ENCODE measurements around the gene GGT5. TPM values are rescaled to one million over a fixed set of nuclear protein-coding genes. Genes with fewer than 3 reads are reported as not detected.
A peak's percentile ranks its signal among the peaks of the same experiment; 100 is the strongest.
"Not testable (repeated sequence)": the region's sequence is repeated elsewhere in the genome, so short reads cannot be mapped to it uniquely, and the experiment has no call there.

GGT5 gene
- total RNA-seq, 2 donors from 2014 or later, result 24.9 to 41.2 TPM

DNA sequence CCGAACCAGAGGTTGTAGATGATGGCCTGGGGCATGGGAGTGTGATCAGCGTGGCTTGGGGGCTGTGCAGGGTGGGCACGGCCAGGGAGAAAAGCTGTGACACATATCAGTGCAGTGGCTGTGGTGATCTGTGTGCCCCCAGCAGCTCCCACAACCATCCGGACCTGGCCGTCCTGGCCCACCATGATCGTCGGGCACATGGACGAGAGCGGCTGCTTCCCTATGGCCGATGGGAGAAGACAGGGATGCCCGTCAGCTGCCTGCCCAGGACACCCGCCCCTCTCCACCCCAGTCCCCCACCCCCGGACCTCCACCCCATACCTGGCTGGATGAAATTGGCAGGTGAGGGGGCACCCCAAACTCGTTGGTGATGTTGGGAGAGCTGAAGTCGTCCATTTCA is 3.7 kb upstream of the GGT5 start:
- intact Hi-C loops (cut with DNase I), result loop anchor here (5.0 kb wide), 1 partner anchor 61 kb away; no protein-coding TSS in a partner anchor
- H3K9me3 ChIP-seq; H3K4me3 ChIP-seq; H3K4me1 ChIP-seq; H3K27me3 ChIP-seq; DNase-seq; ATAC-seq; H3K36me3 ChIP-seq (replicated peaks in 1 of 2; ENCODE audit: insufficient read depth in 1 of 2, low read depth in 2 of 2); H3K27ac ChIP-seq: not testable (repeated sequence)
- 83 to 95% methylated on average over 8 to 13 of the region's 15 CpGs for WGBS, 2 donors

DNA sequence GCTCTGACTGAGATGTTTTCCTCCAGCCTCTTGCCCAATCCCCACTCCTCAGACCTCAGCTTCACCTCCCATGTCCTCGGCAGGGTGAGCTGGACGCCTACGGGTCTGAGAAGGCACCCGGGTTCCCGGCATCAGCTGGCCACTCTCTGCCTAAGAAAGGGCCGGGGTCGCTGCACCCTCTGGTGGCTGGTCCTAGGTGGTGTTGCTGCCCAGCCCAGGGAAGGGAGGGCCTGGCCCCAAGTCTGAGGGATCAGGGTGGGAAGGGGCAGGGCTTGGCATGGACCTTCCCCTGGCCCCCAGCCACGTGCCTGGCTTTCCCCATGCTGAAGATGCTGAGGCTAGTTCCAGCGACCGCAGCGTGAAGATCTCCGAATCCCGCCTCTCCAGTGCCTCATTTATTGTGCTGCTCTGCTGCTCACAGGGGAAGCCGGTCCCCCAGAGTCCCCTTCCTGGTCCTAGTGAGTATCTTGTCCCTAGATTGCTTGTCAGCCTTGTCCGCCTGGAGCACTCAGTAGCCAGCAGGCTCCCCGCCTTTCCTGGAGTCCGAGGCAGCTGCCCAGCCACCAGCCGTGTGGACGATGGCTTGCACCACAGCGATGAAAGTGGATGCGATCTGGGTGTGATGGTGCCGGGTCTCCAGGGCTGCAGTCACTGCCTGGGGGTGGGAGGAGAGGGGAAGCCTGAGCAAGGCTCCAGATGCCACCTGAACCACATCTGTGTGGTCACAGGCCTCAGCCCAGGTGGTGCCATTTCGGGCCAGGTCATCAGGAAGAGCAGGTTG is 2.9 kb upstream of the GGT5 start:
- TF ChIP-seq, protein P1, sequence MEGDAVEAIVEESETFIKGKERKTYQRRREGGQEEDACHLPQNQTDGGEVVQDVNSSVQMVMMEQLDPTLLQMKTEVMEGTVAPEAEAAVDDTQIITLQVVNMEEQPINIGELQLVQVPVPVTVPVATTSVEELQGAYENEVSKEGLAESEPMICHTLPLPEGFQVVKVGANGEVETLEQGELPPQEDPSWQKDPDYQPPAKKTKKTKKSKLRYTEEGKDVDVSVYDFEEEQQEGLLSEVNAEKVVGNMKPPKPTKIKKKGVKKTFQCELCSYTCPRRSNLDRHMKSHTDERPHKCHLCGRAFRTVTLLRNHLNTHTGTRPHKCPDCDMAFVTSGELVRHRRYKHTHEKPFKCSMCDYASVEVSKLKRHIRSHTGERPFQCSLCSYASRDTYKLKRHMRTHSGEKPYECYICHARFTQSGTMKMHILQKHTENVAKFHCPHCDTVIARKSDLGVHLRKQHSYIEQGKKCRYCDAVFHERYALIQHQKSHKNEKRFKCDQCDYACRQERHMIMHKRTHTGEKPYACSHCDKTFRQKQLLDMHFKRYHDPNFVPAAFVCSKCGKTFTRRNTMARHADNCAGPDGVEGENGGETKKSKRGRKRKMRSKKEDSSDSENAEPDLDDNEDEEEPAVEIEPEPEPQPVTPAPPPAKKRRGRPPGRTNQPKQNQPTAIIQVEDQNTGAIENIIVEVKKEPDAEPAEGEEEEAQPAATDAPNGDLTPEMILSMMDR (IDR thresholded peaks at IDR 0.05), result peak; percentile 70 to 97 (median 89)
- no peak for TF ChIP-seq POLR2A (IDR thresholded peaks at IDR 0.05)
- WGBS, 2 donors, result 39% methylated on average over 21 of the region's 23 CpGs; no CpG with 5 or more reads in 1 of the 2 donors
- intact Hi-C loops (cut with DNase I), result loop anchor here (5.0 kb wide), 1 partner anchor 60 kb away; no protein-coding TSS in a partner anchor
- peak; percentile 83 to 91 (median 86) for DNase-seq
- no peaks in the 10 kb centered on the region for H3K9me3 ChIP-seq
- peaks cover 15% of the 10 kb centered on the region for H3K4me1 ChIP-seq
- H3K36me3 ChIP-seq (replicated peaks in 1 of 2; ENCODE audit: insufficient read depth in 1 of 2, low read depth in 2 of 2), result no peaks in the 10 kb centered on the region
- H3K27ac ChIP-seq, result peak overlapping the region in 3 of 4 donors; percentile 32 to 62 (median 62)
- peak; percentile 99 for ATAC-seq
- H3K4me3 ChIP-seq, result no peak overlapping the region
- no peaks in the 10 kb centered on the region for H3K27me3 ChIP-seq

DNA sequence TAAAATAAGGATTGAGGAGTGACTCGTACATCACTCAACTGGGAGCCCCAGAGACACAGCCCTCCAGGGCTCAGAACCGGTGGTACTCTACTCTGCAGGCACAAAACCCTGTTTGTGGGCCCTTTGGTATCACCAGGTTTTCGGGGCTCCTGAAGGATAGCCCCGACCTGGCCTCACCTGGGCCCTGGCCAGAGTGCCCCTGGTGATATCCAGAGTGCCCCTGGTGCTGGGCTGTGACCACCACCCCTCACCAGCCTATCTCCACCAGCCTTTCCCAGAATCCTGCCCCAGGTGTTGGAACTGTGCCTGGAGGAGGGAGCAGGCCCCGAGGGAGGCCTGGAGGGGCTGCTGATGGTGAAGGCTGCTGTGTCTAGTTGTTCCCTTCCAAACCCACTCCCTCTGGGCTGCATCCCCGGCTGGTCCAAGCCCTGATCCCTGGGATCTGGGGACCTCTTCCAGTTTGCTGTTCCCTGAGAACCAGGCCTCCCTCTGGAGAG is 2.2 kb upstream of the GGT5 start:
- H3K27ac ChIP-seq, result peak overlapping the region in 3 of 4 donors; percentile 32 to 62 (median 62)
- 59 to 71% methylated on average over 6 of the region's 6 CpGs for WGBS, 2 donors
- no peak for DNase-seq
- no peak for TF ChIP-seq POLR2A (IDR thresholded peaks at IDR 0.05)
- TF ChIP-seq, protein P1 (IDR thresholded peaks at IDR 0.05), result no peak
- no peaks in the 10 kb centered on the region for H3K27me3 ChIP-seq
- no peaks in the 10 kb centered on the region for H3K36me3 ChIP-seq (replicated peaks in 1 of 2; ENCODE audit: insufficient read depth in 1 of 2, low read depth in 2 of 2)
- no peak for ATAC-seq
- intact Hi-C loops (cut with DNase I), result loop anchor here (5.0 kb wide), 1 partner anchor 60 kb away; no protein-coding TSS in a partner anchor
- no peak overlapping the region for H3K4me3 ChIP-seq
- H3K4me1 ChIP-seq, result peaks cover 15% of the 10 kb centered on the region
- no peaks in the 10 kb centered on the region for H3K9me3 ChIP-seq

DNA sequence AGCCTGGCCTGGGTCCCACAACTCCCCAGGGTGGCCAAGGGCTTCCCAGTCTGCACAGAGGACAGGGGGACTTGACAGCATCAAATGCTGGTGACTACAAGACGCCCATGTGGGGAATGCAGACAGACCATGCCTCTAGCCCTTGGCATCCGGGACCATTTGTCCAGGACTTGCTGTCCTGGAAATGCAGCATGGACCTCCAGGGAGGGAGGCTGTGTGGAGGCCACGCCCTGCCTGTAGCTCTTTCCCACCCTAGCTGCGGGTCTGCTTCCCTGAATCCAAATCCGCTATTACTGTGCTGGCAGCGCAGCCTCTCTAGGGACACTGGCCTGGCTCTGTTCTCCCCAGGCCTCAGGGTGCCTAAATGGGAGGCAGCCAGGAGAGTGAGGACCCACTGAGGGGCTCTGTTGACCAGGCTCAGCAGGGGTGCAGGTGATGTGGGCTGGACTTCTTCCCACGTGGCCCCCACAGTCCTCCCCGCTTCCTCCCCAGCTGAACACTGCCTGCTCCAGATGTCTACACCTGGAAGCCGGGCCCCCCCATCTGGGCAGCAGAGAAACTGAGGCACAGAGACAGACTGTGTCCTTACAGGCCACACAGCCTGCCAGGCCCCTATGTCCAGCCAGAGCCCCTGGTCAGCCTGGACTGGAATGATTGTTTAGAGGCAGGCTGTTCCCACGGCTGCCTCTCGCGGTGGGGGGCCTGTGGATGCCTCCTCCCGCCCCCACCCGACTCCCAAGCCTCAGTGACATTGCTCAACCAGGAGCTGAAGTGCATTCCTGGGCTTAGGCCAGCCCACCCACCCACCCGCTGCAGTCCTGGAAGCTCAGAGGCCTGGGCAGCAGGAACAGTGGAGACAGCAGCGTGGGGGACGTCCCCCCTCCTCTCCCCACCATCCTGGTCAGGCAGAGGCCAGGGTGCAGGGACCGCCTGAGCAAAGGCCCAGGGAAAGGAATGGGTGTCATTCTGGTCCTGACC is 991 bp upstream of the GGT5 start:
- peaks cover 15% of the 10 kb centered on the region for H3K4me1 ChIP-seq
- DNase-seq (peak; percentile 31 to 72 (median 58)), ATAC-seq (peak; percentile 55)
- WGBS, 2 donors, result 79 to 82% methylated on average over 2 to 14 of the region's 18 CpGs
- H3K36me3 ChIP-seq (replicated peaks in 1 of 2; ENCODE audit: insufficient read depth in 1 of 2, low read depth in 2 of 2); H3K9me3 ChIP-seq; H3K4me3 ChIP-seq; H3K27me3 ChIP-seq: not testable (repeated sequence)
- intact Hi-C loops (cut with DNase I), result loop anchor here (5.0 kb wide), 1 partner anchor 59 kb away; no protein-coding TSS in a partner anchor
- peak overlapping the region; percentile 21 to 66 (median 60) for H3K27ac ChIP-seq

DNA sequence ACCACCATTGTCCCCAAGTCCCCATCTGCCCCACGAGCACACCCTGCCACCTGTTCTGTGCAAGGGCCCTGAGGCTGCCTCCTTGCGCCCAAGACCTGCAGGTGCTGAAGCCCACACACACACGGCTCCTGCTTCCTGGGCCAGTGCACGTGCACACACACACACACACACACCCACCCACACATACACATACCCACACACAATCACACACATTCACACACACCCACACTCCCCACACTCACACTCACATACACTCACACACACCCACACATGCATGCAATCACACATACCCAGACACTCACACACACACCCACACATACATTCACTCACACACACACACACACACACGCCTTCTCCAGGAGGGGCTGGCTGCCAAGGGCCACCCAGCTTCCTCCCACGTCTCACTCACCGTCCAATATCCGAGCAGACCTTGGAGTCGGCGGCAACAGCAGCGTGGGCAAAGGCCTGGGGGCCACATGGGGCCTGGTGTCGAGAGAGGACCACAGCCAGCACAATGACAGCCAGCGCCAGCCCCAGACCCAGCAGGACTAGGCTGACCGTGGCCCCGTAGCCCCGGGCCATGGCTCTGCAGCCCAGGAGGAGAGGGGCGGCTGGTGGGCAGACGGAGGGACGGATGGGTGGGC is 616 bp downstream of the GGT5 start:
- Histone ChIP-seq H3K27me3 (no peaks in the 10 kb centered on the region), H3K4me1 (peaks cover 15% of the 10 kb centered on the region), H3K36me3 (replicated peaks in 1 of 2; ENCODE audit: insufficient read depth in 1 of 2, low read depth in 2 of 2) (no peaks in the 10 kb centered on the region), H3K9me3 (no peaks in the 10 kb centered on the region), H3K4me3 (no peak overlapping the region), H3K27ac (peak overlapping the region in 3 of 4 donors; percentile 50 to 66 (median 61))
- intact Hi-C loops (cut with DNase I), result no loop called here
- DNase-seq, result peak in 1 of 4 donors; percentile 31
- TF ChIP-seq, protein P1 (IDR thresholded peaks at IDR 0.05), result no peak
- TF ChIP-seq POLR2A (IDR thresholded peaks at IDR 0.05), result no peak
- no peak for ATAC-seq
- 65 to 80% methylated on average over 11 to 19 of the region's 19 CpGs for WGBS, 2 donors

DNA sequence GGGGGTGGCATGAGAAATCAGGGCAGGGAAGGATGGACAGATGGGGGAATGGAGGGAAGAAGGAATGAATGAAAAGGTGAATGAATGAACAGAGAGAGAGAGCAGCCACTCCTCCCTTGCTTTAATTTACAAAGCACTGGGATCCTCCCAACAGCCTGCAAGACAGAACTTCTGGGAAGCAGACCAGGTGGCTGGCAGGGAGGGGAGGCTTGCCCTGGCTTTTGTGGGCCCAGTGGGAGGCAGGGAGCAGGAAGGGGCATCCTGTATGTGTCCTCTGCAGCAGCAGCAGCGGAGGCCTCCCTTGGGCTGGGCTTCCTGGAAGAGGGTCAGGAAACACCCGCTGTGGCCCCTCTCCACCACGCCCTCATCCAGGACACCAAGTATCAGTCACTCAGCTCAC is 1.5 kb downstream of the GGT5 start:
- H3K36me3 ChIP-seq (replicated peaks in 1 of 2; ENCODE audit: insufficient read depth in 1 of 2, low read depth in 2 of 2); ATAC-seq; H3K9me3 ChIP-seq; intact Hi-C loops (cut with DNase I); H3K4me3 ChIP-seq; H3K27me3 ChIP-seq: not testable (repeated sequence)
- Histone ChIP-seq H3K4me1 (peaks cover 15% of the 10 kb centered on the region), H3K27ac (peak overlapping the region in 3 of 4 donors; percentile 17 to 50 (median 18))
- WGBS, 2 donors, result 30% methylated on average over 2 of the region's 3 CpGs; no CpG with 5 or more reads in 1 of the 2 donors
- DNase-seq, result peak in 3 of 4 donors; percentile 38 to 73 (median 68)

DNA sequence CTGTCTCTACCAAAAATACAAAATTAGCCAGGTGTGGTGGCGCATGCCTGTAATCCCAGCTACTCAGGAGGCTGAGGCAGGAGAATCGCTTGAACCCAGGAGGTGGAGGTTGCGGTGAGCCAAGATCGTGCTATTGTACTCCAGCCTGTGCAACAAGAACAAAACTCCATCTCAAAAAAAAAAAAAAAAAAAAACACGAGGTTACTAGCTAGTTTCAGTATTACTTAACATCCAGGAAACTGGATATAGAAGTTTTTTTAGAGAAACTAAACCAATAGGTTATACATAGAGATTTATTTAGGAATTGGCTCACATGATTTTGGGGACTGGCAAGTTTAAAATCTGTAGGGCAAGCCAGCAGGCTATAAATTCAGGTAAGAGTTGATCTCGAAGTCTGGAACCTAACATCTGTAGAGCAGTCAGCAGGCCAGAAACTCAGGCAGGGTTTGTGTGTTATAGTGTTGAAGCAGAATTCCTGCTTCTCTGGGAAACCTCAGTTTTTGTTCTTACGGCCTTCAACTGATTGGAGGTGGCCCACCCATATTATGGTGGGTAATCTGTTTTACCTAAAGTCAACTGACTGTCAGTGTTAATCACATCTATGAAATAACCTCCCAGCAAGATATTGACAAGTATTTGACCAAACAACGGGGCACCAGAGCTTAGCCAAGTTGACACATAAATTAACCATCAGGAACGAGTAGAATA is 3.7 kb downstream of the GGT5 start:
- H3K27me3 ChIP-seq; intact Hi-C loops (cut with DNase I): not testable (repeated sequence)
- WGBS, 2 donors, result 73 to 79% methylated on average over 9 of the region's 9 CpGs

More for the DNA sequence above, 3.7 kb downstream of the GGT5 start:
- H3K27ac ChIP-seq; DNase-seq; H3K4me3 ChIP-seq; ATAC-seq; H3K36me3 ChIP-seq (replicated peaks in 1 of 2; ENCODE audit: insufficient read depth in 1 of 2, low read depth in 2 of 2); H3K4me1 ChIP-seq; H3K9me3 ChIP-seq: not testable (repeated sequence)

All from body of pancreas (tissue), 4 donors.